ENCODE results near the gene TMEM184A. TPM values are rescaled to one million over a fixed set of nuclear protein-coding genes. Genes with fewer than 3 reads are reported as not detected.

TMEM184A gene
- total and polyA plus RNA-seq, 2 of the 4 experiments (the other 2 are of a cell fraction), result 0.36 to 1.9 TPM

DNA sequence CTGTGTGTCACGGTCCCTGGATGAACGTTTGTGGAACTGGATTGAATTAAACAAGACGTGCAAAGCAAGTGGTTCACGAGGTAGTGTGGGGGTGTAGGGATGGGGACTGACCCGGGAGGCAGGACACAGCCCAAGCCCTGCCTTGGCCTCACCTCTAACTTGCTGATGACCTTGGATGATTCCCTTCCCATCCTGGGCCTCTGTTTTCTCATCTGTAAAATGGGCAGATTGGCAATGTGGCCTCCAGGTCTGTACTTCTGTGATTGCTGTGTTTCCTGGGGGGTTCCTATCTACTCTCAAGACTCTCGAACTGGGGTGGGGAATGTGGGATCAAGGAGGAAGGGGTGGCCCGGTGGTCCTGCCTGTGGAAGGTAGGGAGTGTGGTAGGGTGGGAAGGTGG lies 19.8 kb upstream of the TMEM184A start:
- Histone ChIP-seq H3K23ac (ENCODE audit: low read depth, low read length) (no peak overlapping the region), H4K5ac (ENCODE audit: low read depth, low read length) (no peak overlapping the region), H3K4me2 (ENCODE audit: low read depth, low read length) (no peak overlapping the region), H3K9ac (ENCODE audit: low read depth, low read length) (no peak overlapping the region), H3K18ac (ENCODE audit: low read depth, low read length) (no peak overlapping the region), H4K91ac (ENCODE audit: insufficient read depth, low read depth, low read length) (no peak overlapping the region), H3K9me3 (ENCODE audit: control insufficient read depth, insufficient read depth, low read length) (no peaks in the 10 kb centered on the region), H2AK9ac (replicated peaks; ENCODE audit: low read depth, low read length, poor library complexity) (no peak overlapping the region), H3K4me3 (ENCODE audit: insufficient read depth, low read depth, low read length) (no peak overlapping the region), H3K14ac (replicated peaks; ENCODE audit: low read depth, low read length) (no peak overlapping the region), H2BK120ac (ENCODE audit: low read depth, low read length) (no peak overlapping the region), H3K4ac (ENCODE audit: low read depth, low read length) (no peak overlapping the region), H3K56ac (ENCODE audit: extremely low read depth, insufficient read depth, low read length) (no peak overlapping the region), H2AK5ac (ENCODE audit: low read depth, low read length) (0 out of 2 replicates have a peak overlapping the region, but pooled peaks have one; percentile 21), H3K79me1 (ENCODE audit: low read depth in 1 of 2, low read length in 2 of 2) (peaks cover 9 to 14% of the 10 kb centered on the region in 2 experiments; a peak in 3 of 4 replicates), H2AFZ (replicated peaks; ENCODE audit: low read length, poor library complexity) (no peak overlapping the region), H3K27me3 (ENCODE audit: control insufficient read depth, insufficient read depth, low read length) (no peaks in the 10 kb centered on the region), H3K36me3 (ENCODE audit: control insufficient read depth, insufficient read depth, low read length) (no peaks in the 10 kb centered on the region), H4K8ac (ENCODE audit: low read depth in 2 of 2, low read length in 2 of 2) (no peak overlapping the region), H2BK5ac (ENCODE audit: low read depth, low read length, poor library complexity, severe bottlenecking) (no peak overlapping the region), H3K9me1 (ENCODE audit: insufficient read depth, low read length) (no peaks in the 10 kb centered on the region; the same call in 1 of the 2 replicates), H2BK15ac (ENCODE audit: low read depth, low read length) (no peak overlapping the region), H3K27ac (ENCODE audit: insufficient read depth, low read length) (no peak overlapping the region), H2BK20ac (ENCODE audit: low read depth, low read length) (no peak overlapping the region), H4K20me1 (ENCODE audit: insufficient read depth, low read length) (no peaks in the 10 kb centered on the region), H3K4me1 (ENCODE audit: control insufficient read depth, insufficient read depth, low read length) (no peaks in the 10 kb centered on the region)
- in situ Hi-C loops (cut with MboI; ENCODE audit: low sequenced_read_pairs), result loop anchor here (10.0 kb wide), 1 partner anchor 629 kb away; no protein-coding TSS in a partner anchor
- WGBS, 2 experiments (ENCODE audit: extremely low coverage in 2 of 2, insufficient read length in 1 of 2), result 80% methylated on average over 2 of the region's 7 CpGs; no CpG with 5 or more reads in 1 of the 2 experiments
- TF ChIP-seq MAZ (IDR thresholded peaks at IDR 0.05; ENCODE audit: borderline replicate concordance, low read depth, low read length) (no peak), RAD21 (IDR thresholded peaks at IDR 0.05; ENCODE audit: low read length) (no peak), CEBPB (IDR thresholded peaks at IDR 0.05; ENCODE audit: low read depth, low read length) (no peak), SMC3 (IDR thresholded peaks at IDR 0.05; ENCODE audit: low read depth, low read length) (no peak), USF2 (IDR thresholded peaks at IDR 0.05; ENCODE audit: low read depth, low read length) (no peak), CHD1 (IDR thresholded peaks at IDR 0.05; ENCODE audit: low read depth, low read length) (no peak)
- TF ChIP-seq, protein P1, sequence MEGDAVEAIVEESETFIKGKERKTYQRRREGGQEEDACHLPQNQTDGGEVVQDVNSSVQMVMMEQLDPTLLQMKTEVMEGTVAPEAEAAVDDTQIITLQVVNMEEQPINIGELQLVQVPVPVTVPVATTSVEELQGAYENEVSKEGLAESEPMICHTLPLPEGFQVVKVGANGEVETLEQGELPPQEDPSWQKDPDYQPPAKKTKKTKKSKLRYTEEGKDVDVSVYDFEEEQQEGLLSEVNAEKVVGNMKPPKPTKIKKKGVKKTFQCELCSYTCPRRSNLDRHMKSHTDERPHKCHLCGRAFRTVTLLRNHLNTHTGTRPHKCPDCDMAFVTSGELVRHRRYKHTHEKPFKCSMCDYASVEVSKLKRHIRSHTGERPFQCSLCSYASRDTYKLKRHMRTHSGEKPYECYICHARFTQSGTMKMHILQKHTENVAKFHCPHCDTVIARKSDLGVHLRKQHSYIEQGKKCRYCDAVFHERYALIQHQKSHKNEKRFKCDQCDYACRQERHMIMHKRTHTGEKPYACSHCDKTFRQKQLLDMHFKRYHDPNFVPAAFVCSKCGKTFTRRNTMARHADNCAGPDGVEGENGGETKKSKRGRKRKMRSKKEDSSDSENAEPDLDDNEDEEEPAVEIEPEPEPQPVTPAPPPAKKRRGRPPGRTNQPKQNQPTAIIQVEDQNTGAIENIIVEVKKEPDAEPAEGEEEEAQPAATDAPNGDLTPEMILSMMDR (conservative IDR thresholded peaks at IDR 0.05; ENCODE audit: low read depth, low read length), result no peak
- DNase-seq (no peak), ATAC-seq (ENCODE audit: low read depth) (no peak)
- intact Hi-C loops (cut with micrococcal nuclease), result no loop called here
- ChIA-PET POLR2A (ENCODE audit: unreplicated experiment) (no interaction called here), CTCF (no interaction called here)
- BruUV-seq (replicated peaks), result no TSS peak
- dilution Hi-C loops (cut with HindIII; ENCODE audit: low sequenced_read_pairs, unreplicated experiment), result no loop called here
